GM19455 (cell line): Measurements from ENCODE around the gene LSAMP.
A peak's percentile ranks its signal among the peaks of the same experiment; 100 is the strongest.
"Not testable (repeated sequence)": the region's sequence is repeated elsewhere in the genome, so short reads cannot be mapped to it uniquely, and the experiment has no call there.

Experiments
- ATAC-seq: cut with Tn5 transposase; IDR thresholded peaks from one replicate; pipeline ENCODE4 v1.9.1; 2021; ENCODE audit not compliant: unreplicated experiment

Gene LSAMP

DNA sequence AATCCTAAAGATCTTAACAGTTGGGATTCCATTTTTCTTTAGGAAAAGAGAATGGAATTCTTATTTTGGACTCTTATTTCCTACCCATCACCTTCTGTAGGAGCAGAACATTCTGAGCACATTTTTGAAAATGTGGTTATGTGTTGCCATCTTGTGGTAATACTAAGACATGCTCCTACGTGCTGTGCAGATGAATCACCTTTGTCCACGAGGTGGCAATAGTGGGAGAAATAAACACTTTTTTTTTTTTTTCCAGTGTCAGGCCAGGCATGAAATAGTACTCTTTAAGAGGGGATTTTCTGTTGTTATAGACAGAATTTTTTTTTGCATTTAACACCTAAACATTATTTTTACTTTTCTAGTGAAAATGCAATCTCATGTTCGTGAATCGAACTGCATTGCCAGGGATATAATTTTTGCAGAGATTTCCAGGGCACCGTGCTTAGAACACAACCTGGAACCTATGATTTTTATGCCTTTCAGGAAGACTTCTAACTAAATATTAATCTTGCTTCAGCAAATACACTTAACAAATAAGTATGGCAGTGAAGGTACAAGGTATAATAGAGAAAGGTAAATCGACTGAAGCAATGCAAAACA is 625.4 kb downstream of the LSAMP start:
- peak; percentile 84 for ATAC-seq

GRCh38 chr3:115814778-115815380 is 630.4 kb downstream of the LSAMP start:
- ATAC-seq, result no peak

- ATAC-seq, result no peak
Observed at GRCh38 chr3:115814006-115814405, 631.3 kb downstream of the LSAMP start.

- no peak for ATAC-seq
Observed at GRCh38 chr3:115808816-115809215, 636.5 kb downstream of the LSAMP start.

DNA sequence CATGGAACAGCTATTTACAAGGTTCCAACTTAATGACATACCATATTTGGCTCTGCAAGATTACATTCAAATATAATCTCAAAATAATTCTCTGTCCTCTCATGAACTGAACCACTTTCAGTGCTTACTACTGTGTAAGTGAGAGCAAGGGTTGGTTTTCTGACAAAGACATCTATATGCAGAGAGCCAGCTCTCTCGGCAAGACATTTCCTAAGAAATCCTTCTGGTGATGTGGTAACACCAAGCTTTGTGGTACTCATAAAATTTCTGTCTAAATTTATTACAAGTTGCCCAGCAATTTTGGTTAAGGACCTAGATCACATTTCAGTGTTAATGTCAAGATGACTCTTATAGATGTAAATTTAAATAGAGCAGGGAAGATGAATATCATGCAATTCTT is 637.0 kb downstream of the LSAMP start:
- no peak for ATAC-seq

DNA sequence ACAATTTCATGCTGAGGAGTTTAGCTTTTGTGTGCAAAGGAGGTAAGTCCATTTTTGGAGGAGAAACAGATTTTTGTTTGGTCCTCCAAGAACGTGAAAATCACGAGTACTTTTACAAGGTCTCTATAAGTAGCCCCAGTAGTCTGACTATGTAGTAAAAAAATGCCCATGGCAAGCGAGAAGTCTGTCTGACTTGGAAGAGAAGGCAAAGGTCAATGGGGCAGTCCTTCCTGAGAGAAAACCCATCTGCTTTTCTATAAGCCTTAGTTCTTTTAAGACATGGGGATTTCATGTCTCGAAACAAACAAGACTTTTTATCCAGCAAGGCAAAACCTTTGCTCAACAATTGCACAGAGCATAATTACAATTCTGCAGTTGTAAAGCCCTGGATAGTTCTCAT is 638.8 kb downstream of the LSAMP start:
- ATAC-seq, result no peak

- no peak for ATAC-seq
Observed at GRCh38 chr3:115805520-115805919, 639.8 kb downstream of the LSAMP start.

GRCh38 chr3:115804713-115805119 is 640.6 kb downstream of the LSAMP start:
- no peak for ATAC-seq

DNA sequence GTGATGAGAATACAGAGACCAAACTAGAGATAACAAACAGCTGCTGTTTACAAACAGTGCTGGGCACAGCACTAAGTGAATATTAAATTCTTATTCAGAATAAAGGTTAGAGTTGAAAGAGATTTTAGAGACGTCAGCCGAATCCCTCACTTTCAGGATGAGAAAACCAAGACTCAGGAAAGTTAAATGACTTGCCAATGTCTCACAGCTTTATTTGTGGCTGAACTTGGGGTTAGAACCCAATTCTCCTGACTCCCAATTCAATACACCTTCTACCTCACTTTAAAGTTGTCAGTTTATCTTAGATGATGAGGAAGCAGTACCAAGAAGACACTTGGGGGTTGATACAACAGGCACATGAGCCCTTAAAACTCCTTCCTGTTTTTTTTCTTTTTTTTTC is 641.1 kb downstream of the LSAMP start:
- ATAC-seq, result no peak

- no peak for ATAC-seq
Observed at GRCh38 chr3:115803661-115804060, 641.6 kb downstream of the LSAMP start.

- no peak for ATAC-seq
Observed at GRCh38 chr3:115800489-115801075, 644.7 kb downstream of the LSAMP start.

DNA sequence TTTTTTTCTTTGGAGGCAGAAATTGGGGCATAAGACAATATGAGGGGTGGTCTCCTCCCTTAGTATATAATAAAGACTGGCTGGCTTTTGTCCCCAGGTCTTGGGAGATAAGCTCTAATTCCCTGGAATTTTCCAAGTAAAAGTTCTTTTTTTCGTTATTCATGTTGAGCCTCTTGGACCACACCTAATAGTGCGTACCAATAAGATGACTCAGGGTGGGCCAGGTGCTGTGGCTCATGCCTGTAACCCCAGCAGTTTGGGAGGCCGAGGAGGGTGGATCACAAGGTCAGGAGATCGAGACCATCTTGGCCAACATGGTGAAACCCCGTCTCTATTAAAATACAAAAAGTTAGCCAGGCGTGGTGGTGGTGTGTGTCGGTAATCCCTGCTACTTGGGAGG is 645.2 kb downstream of the LSAMP start:
- ATAC-seq, result not testable (repeated sequence)

GRCh38 chr3:115792206-115792955 is 652.9 kb downstream of the LSAMP start:
- no peak for ATAC-seq

DNA sequence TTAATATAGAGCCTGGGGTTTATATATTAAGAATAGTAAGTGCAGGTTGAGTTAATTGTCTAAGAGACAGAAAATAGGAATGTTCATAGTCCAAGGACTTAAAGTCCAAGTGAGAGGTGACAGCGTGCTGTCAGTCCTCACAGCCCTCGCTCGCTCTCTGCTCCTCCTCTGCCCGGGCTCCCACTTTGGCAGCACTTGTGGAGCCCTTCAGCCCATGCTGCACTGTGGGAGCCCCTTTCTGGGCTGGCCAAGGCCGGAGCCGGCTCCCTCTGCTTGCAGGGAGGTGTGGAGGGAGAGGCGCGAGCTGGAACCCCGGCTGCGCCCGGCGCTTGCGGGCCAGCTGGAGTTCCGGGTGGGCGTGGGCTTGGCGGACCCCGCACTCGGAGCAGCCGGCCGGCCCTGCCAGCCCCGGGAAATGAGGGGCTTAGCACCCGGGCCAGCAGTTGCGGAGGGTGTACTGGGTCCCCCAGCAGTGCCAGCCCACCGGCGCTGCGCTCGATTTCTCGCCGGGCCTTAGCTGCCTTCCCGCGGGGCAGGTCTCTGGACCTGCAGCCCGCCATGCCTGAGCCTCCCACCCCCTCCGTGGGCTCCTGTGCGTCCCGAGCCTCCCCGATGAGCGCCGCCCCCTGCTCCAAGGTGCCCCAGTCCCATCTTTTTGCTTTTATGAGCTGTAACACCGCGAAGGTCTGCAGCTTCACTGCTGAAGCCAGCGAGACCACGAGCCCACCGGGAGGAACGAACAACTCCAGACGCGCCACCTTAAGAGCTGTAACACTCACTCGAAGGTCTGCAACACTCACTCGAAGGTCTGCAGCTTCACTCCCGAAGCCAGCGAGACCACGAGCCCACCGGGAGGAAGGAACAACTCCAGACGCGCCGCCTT is 653.8 kb downstream of the LSAMP start:
- ATAC-seq, result not testable (repeated sequence)

DNA sequence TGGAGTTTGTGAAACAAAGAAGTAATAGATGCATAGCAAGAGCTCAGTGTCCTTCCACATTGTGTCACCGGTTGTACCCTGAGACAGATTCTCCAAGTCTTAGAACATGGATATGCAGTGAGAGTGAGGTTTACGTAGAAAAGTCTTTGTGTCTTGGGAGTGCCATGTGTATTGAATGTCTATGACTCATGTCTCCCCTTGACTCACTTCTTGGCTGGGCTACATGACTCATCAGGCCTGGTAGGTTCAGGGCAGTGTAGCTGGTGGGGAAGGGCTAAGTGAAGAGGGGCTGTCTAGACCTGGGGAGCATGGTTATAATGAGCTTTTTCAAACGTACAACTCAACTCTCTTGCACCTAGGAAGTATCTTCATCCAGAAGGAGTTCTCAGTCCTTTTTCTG is 654.5 kb downstream of the LSAMP start:
- ATAC-seq, result no peak

DNA sequence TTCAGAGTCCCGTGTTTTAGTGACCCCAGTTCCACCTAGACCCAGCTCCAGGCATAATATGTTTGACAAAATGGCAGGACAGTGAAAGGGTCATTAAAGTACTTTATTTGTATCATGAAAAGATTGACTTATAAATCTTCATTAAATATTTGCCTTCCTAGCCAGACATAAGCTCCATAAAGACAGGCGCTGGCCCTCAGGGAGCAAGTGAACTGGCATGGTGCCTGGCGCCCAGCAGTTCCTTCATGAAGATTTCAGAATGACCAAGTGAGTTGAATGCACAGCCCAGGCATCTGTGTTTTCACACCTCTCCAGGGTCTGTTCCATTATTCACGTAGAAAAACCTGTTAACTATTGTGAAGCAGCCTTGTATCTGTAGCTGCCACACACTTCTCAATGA is 655.8 kb downstream of the LSAMP start:
- ATAC-seq, result no peak

DNA sequence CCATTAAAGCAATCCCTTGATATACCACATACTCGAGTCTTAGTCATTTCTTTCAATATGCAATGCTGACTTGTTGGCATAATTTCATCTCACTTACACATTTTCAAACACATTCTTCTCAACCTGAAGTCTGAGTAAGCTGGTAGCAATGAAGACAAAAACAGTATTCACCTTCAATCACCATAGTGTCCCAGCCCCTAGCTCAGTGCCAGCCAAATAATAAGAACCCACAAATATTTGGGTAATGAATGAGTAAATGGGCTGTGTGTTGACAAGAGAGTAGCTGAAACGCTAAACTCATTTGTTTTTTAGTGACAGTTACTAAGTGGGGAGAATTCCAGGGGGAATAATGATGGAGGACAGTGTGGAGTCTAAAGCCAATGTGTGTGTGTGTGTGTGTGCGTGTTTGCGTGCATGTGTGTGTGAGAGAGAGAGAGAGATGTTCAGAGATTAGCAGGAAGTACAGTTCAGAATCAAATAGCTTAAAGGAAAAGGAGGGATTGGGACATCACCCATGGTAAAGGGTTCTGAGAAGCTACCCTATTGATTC is 656.3 kb downstream of the LSAMP start:
- ATAC-seq, result no peak

- ATAC-seq, result no peak
Observed at GRCh38 chr3:115787818-115788217, 657.5 kb downstream of the LSAMP start.

- ATAC-seq, result no peak
Observed at GRCh38 chr3:115785782-115786181, 659.5 kb downstream of the LSAMP start.

DNA sequence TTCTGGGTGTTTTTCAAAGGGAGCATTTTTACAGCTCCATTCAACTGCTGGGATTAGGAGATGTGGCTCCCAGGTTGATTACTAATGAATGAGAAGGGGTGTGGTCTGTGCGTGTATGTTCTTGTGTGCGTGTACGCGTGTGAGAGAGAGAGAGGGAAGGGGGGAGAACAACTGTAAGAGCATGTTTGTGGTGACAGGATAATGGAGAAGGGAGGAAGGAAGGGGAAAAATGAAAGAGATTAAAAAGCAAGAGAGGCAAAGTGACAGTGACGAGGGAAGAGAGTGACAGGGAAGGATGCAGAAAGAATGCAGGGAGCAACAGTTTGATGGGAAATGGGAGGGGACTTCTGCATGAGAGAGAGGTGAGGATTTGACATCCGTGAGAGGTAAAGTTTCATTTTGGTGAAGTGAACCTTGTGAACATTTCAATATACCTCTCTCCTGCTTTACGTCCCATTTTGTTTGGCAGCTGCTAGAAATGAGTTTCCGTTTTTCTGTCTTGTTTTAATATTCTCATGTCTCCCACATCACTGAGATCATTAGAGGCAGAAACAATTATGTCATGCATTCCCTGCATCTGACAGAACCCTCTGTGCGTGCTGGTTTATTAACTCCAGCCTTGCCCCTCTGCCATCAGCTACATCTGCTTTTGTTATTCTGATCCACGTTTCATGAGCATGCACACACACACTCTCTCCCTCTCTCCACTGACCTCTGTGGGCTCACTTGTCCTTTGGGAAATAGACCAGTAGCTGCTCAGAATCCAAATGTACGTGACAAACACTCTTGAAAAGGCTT is 660.3 kb downstream of the LSAMP start:
- ATAC-seq, result no peak
